Inferior parietal cortex (tissue), 1 donor: ENCODE results near the gene GCK.

Experiments
- DNase-seq: peaks from one replicate; pipeline ENCODE4 v3.0.0-alpha.2; 2016; ENCODE audit errors: extremely low spot score

GCK gene

GRCh38 chr7:44117801-44118429 is 71.3 kb downstream of the GCK start:
- DNase-seq: no peak

- no peak for DNase-seq
Observed at GRCh38 chr7:44116789-44117666, 72.2 kb downstream of the GCK start.

- no peak for DNase-seq
Observed at GRCh38 chr7:44116087-44116788, 73.0 kb downstream of the GCK start.

GRCh38 chr7:44114586-44115310 is 74.5 kb downstream of the GCK start:
- DNase-seq: peak; percentile 76

GRCh38 chr7:44113764-44114354 is 75.4 kb downstream of the GCK start:
- DNase-seq: no peak

- DNase-seq: no peak
Observed at GRCh38 chr7:44112997-44113763, 76.1 kb downstream of the GCK start.

- no peak for DNase-seq
Observed at GRCh38 chr7:44112231-44112996, 76.8 kb downstream of the GCK start.

GRCh38 chr7:44111761-44112160 is 77.5 kb downstream of the GCK start:
- no peak for DNase-seq

GRCh38 chr7:44110719-44111635 is 78.3 kb downstream of the GCK start:
- no peak for DNase-seq

GRCh38 chr7:44109991-44110390 is 79.2 kb downstream of the GCK start:
- no peak for DNase-seq

GRCh38 chr7:44108768-44109750 is 80.2 kb downstream of the GCK start:
- DNase-seq: no peak

GRCh38 chr7:44107961-44108767 is 81.1 kb downstream of the GCK start:
- no peak for DNase-seq

- no peak for DNase-seq
Observed at GRCh38 chr7:44107116-44107960, 81.9 kb downstream of the GCK start.

- no peak for DNase-seq
Observed at GRCh38 chr7:44106311-44107065, 82.8 kb downstream of the GCK start.

- DNase-seq: no peak
Observed at GRCh38 chr7:44105832-44106231, 83.4 kb downstream of the GCK start.
